Smooth muscle cell (in vitro differentiated cells): Measurements from ENCODE around the gene ABCA6. TPM values are rescaled to one million over a fixed set of nuclear protein-coding genes. Genes with fewer than 3 reads are reported as not detected.

Source experiments
- DNase-seq: peaks from one replicate; lab custom pipeline; 2025; ENCODE audit not compliant: unreplicated experiment; lab: John Stamatoyannopoulos, UW
- H2AFZ ChIP-seq: fragments of 200-600 bp; sonication (generic); 2 replicates; pipeline ENCODE4 v1.6.0; 2016; ENCODE audit warnings: antibody characterized with exemption, low read depth, mild to moderate bottlenecking
- H3F3A ChIP-seq: fragments of 200-600 bp; sonication (generic); 2 replicates; pipeline ENCODE4 v1.6.0; 2017; ENCODE audit warnings: antibody characterized with exemption, low read depth
- H3K27ac ChIP-seq: fragments of 200-600 bp; sonication (generic); 2 replicates; pipeline ENCODE4 v1.5.1; 2016; ENCODE audit warnings: low read depth, mild to moderate bottlenecking
- H3K27me3 ChIP-seq: fragments of 200-600 bp; sonication (generic); 2 replicates; pipeline ENCODE4 v1.6.1; 2016; ENCODE audit warnings: low read depth, mild to moderate bottlenecking
- H3K36me3 ChIP-seq: fragments of 200-600 bp; sonication (generic); 2 replicates; pipeline ENCODE4 v1.5.1; 2016; ENCODE audit warnings: low read depth
- H3K4me1 ChIP-seq: fragments of 200-600 bp; sonication (generic); 2 replicates; pipeline ENCODE4 v1.5.1; 2016; ENCODE audit warnings: low read depth
- H3K4me2 ChIP-seq: fragments of 200-600 bp; sonication (generic); 2 replicates; pipeline ENCODE4 v1.6.0; 2016; ENCODE audit warnings: mild to moderate bottlenecking
- H3K4me3 ChIP-seq: fragments of 200-600 bp; sonication (generic); 2 replicates; pipeline ENCODE4 v1.5.1; 2016; ENCODE audit warnings: mild to moderate bottlenecking
- H3K79me2 ChIP-seq: fragments of 200-600 bp; sonication (generic); 2 replicates; pipeline ENCODE4 v1.6.0; 2016; ENCODE audit warnings: low read depth, mild to moderate bottlenecking
- H3K9ac ChIP-seq: fragments of 200-600 bp; sonication (generic); 2 replicates; pipeline ENCODE4 v1.6.0; 2016; ENCODE audit warnings: low read depth
- H3K9me3 ChIP-seq: fragments of 200-600 bp; sonication (generic); replicated peaks from 2 replicates; pipeline ENCODE4 v1.5.1; 2016; ENCODE audit warnings: low read depth
- H4K20me1 ChIP-seq: fragments of 200-600 bp; sonication (generic); 2 replicates; pipeline ENCODE4 v1.6.0; 2016; ENCODE audit warnings: low read depth
- WGBS: methylation state at CpG from one replicate; pipeline ENCODE4 v1.1.7; 2016; ENCODE audit warnings: low lambda C conversion rate; 5-methylcytosine and 5-hydroxymethylcytosine counted together
- polyA plus RNA-seq: library from polyadenylated mRNA; unstranded; fragments of >200 nt; fragmentation: Nextera tagmentation; extraction: Ambion mirVana; gene quantifications from 2 replicates; pipeline ENCODE4 v1.2.1, GENCODE V29; 2016
- total RNA-seq: library from RNA; depleted of rRNA; stranded (reverse); fragments of >200 nt; gene quantifications from 2 replicates; pipeline ENCODE4 v1.2.3, GENCODE V29; 2014
- TF ChIP-seq, protein P1 (sequence below): fragments of 200-600 bp; sonication (generic); IDR thresholded peaks from 2 replicates; pipeline ENCODE4 v1.5.1; 2017; ENCODE audit warnings: borderline replicate concordance, mild to moderate bottlenecking, antibody characterized with exemption; ENCODE audit not compliant: insufficient read depth, poor library complexity, severe bottlenecking

The ABCA6 gene
- total and polyA plus RNA-seq, 2 experiments from 2014 or later = not detected

DNA sequence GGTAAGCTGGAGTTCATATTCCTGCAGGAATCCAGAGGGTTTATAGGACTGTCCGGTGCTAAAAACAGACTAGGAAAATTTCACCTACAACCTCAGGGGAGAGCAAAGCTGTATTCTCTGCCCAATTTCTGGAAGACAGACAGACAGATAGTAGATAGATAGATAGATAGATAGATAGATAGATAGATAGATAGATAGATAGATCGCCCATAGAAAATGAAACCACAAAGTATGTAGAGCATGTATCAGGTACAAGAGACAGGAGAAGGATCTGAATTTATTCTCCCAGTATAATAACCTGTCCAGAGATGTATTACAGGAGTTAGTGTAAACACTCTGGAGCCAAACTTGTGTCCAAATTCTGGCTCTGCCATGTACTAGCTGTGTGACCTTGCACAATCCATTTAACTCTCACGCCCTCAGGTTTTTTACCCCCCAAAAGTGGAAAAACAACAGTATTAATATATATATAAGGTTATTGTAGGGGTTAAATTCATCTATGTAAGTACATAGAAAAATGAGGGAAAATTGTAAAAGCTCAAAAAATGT, 2.1 kb upstream of the ABCA6 start:
- no peaks in the 10 kb centered on the region for H3K9me3 ChIP-seq
- no peaks in the 10 kb centered on the region for H3K79me2 ChIP-seq
- no peaks in the 10 kb centered on the region for H3K36me3 ChIP-seq
- no peak overlapping the region for H3K9ac ChIP-seq
- TF ChIP-seq, protein P1, sequence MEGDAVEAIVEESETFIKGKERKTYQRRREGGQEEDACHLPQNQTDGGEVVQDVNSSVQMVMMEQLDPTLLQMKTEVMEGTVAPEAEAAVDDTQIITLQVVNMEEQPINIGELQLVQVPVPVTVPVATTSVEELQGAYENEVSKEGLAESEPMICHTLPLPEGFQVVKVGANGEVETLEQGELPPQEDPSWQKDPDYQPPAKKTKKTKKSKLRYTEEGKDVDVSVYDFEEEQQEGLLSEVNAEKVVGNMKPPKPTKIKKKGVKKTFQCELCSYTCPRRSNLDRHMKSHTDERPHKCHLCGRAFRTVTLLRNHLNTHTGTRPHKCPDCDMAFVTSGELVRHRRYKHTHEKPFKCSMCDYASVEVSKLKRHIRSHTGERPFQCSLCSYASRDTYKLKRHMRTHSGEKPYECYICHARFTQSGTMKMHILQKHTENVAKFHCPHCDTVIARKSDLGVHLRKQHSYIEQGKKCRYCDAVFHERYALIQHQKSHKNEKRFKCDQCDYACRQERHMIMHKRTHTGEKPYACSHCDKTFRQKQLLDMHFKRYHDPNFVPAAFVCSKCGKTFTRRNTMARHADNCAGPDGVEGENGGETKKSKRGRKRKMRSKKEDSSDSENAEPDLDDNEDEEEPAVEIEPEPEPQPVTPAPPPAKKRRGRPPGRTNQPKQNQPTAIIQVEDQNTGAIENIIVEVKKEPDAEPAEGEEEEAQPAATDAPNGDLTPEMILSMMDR = no peak
- no peaks in the 10 kb centered on the region for H4K20me1 ChIP-seq
- no peaks in the 10 kb centered on the region for H3K4me1 ChIP-seq
- DNase-seq = no peak
- WGBS = 89% methylated on average over 3 of the region's 3 CpGs
- no peak overlapping the region for H2AFZ ChIP-seq
- H3K27me3 ChIP-seq = peaks cover 4% of the 10 kb centered on the region
- H3K4me2 ChIP-seq = no peak overlapping the region
- H3F3A ChIP-seq = no peaks in the 10 kb centered on the region
- no peak overlapping the region for H3K27ac ChIP-seq
- H3K4me3 ChIP-seq = no peak overlapping the region

DNA sequence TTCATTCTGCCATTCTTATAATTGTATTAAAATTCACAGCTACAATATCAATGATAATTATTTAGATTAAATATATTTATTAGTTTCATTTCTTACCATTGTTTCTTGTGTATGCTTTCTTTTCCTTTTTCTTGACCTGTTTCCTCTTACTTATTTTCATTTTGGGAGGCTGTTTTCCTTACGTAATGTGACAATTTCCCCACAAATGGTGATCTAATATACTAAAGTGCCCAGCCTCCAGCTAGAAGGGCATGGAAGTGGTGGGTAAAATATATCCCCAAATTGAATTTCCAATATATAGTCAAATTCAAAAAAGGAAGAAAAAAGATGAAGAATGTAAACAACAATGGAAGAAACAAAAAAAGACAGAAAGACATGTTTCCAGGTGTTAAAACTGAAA, 1.5 kb upstream of the ABCA6 start:
- Histone ChIP-seq H3K36me3 (no peaks in the 10 kb centered on the region), H3K4me1 (no peaks in the 10 kb centered on the region), H3K9ac (no peak overlapping the region), H3F3A (no peaks in the 10 kb centered on the region), H3K4me3 (no peak overlapping the region), H3K27me3 (peaks cover 4% of the 10 kb centered on the region), H3K4me2 (no peak overlapping the region), H3K27ac (no peak overlapping the region), H3K79me2 (no peaks in the 10 kb centered on the region), H3K9me3 (no peaks in the 10 kb centered on the region), H2AFZ (no peak overlapping the region), H4K20me1 (no peaks in the 10 kb centered on the region)
- WGBS = 100% methylated on average over 1 of the region's 1 CpG
- no peak for DNase-seq
- TF ChIP-seq, protein P1 = no peak

DNA sequence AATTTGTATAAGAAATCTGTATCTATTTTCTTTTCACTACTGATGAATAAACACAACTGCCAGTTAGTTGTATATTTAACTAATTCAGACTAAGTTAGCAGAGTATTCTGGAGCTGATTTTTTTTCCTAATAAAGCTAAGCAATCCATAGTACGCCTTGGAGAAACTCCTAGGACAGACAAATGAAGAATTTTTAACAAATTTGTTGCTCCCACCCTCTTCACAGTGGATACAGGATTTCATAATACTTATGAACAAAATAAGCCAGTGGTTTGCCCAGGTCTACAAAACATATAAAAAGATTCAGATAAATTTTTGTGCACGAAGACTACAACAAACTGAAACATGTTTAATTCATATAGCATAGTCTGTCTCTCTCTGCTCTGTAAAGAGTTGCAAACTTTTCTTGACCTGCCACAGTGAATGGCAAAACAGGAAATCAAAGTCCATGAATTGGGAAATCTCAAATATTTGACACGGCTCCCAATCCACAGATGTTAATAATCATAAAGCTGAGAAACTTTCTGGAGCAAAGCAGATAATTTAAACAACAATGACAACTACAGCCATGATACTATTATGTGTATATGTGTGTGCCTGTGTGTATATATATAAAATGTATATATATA, 594 bp upstream of the ABCA6 start:
- TF ChIP-seq, protein P1 = no peak
- H3K4me2 ChIP-seq = no peak overlapping the region
- H4K20me1 ChIP-seq = no peaks in the 10 kb centered on the region
- H3F3A ChIP-seq = no peaks in the 10 kb centered on the region
- no peak overlapping the region for H3K4me3 ChIP-seq
- H3K27ac ChIP-seq = no peak overlapping the region
- no peak overlapping the region for H3K9ac ChIP-seq
- no peaks in the 10 kb centered on the region for H3K4me1 ChIP-seq
- H2AFZ ChIP-seq = peak overlapping the region; percentile 39
- 87% methylated on average over 3 of the region's 3 CpGs for WGBS
- peaks cover 4% of the 10 kb centered on the region for H3K27me3 ChIP-seq
- H3K36me3 ChIP-seq = no peaks in the 10 kb centered on the region
- H3K9me3 ChIP-seq = no peaks in the 10 kb centered on the region
- no peak for DNase-seq
- H3K79me2 ChIP-seq = no peaks in the 10 kb centered on the region

DNA sequence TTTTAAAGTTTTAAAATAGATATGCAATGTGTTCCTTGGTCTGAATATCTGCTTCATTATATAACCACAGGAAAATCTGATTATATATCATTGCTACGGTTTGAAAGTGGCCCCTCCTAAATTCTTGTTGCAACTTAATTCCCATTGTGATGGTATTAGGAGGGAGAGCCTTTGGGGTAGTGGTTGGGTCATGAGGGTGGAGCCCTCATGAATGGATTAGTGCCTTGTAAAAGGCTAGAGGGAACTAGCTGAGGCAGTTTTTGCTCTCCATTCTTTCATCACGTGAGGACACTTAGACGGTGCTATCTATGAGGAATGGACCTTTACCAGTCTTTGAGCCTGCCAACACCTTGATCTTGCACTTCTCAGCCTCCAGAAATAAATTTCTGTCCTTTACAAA, 7.6 kb downstream of the ABCA6 start:
- no peaks in the 10 kb centered on the region for H4K20me1 ChIP-seq
- DNase-seq = no peak
- no peak overlapping the region for H3K27ac ChIP-seq
- H3K4me3 ChIP-seq = no peak overlapping the region
- H3K4me1 ChIP-seq = no peaks in the 10 kb centered on the region
- no peaks in the 10 kb centered on the region for H3K9me3 ChIP-seq
- TF ChIP-seq, protein P1 = no peak
- no peak overlapping the region for H2AFZ ChIP-seq
- peaks cover under 1% of the 10 kb centered on the region for H3K27me3 ChIP-seq
- H3K9ac ChIP-seq = no peak overlapping the region
- no peaks in the 10 kb centered on the region for H3F3A ChIP-seq
- 65% methylated on average over 3 of the region's 3 CpGs for WGBS
- H3K4me2 ChIP-seq = no peak overlapping the region
- no peaks in the 10 kb centered on the region for H3K36me3 ChIP-seq
- no peaks in the 10 kb centered on the region for H3K79me2 ChIP-seq
